GM12878 (cell line): ENCODE data around the gene ORAI1. TPM values are rescaled to one million over a fixed set of nuclear protein-coding genes. Genes with fewer than 3 reads are reported as not detected.

ENCODE experiments used
- ATAC-seq: fragments of 200-7000 bp; cut with Tn5 transposase; 3 replicates; pipeline ENCODE4 v1.9.1; 2020; ENCODE audit warnings: mild to moderate bottlenecking, moderate library complexity
- BruUV-seq: library from RNA; stranded (reverse); fragments of 400-500 nt; replicated peaks from 2 replicates; lab custom pipeline; 2021; lab: Mats Ljungman, UMichigan
- CTCF ChIA-PET: fragments of 300-600 bp; sonication (Branson Sonifier 250); formaldehyde crosslinking; extraction: SDS; loops from one replicate; lab custom pipeline; 2021; ENCODE audit warnings: inconsistent platforms; lab: Yijun Ruan, JAX
- POLR2A ChIA-PET: fragments of 350-600 bp; formaldehyde crosslinking; extraction: SDS; loops from one replicate; lab custom pipeline; 2021; ENCODE audit warnings: inconsistent platforms; lab: Charles Lee
- RAD21 ChIA-PET: fragments of 300-600 bp; sonication (Branson Sonifier 250); formaldehyde crosslinking; loops from one replicate; lab custom pipeline; 2023; ENCODE audit warnings: antibody characterized with exemption; ENCODE audit not compliant: unreplicated experiment; lab: Charles Lee
- SMC1A ChIA-PET: fragments of 300-600 bp; sonication (Branson Sonifier 250); formaldehyde crosslinking; loops from one replicate; lab custom pipeline; 2023; ENCODE audit not compliant: unreplicated experiment, uncharacterized antibody; lab: Charles Lee
- DNase-seq: peaks from one replicate; pipeline ENCODE4 v3.0.0-alpha.2; 2011; ENCODE audit warnings: low read depth, low spot score
- FAIRE-seq: peaks from 3 replicates; lab custom pipeline; 2011; peaks lifted over from hg19 to GRCh38; lab: Jason Lieb, UNC
- H2AFZ ChIP-seq: 2 replicates; pipeline ENCODE4 v1.6.0; 2011; ENCODE audit warnings: low read depth, low read length, control low read depth; ENCODE audit not compliant: control insufficient read depth
- H3K27ac ChIP-seq: 2 replicates; pipeline ENCODE4 v1.5.1; 2011; ENCODE audit warnings: control low read depth; ENCODE audit not compliant: control insufficient read depth, insufficient read depth
- H3K27me3 ChIP-seq, 2 experiments: replicated peaks in 1 of 2; 2 replicates each; pipeline versions ENCODE4 v1.6.0 to v1.6.1; 2011; ENCODE audit warnings: low read length in 1 of 2; ENCODE audit not compliant: control insufficient read depth in 2 of 2, insufficient read depth in 2 of 2
- H3K36me3 ChIP-seq, 2 experiments: 2 replicates each; pipeline ENCODE4 v1.5.1; 2011; ENCODE audit warnings: low read length in 1 of 2; ENCODE audit not compliant: control insufficient read depth in 2 of 2, insufficient read depth in 2 of 2
- H3K4me1 ChIP-seq: 2 replicates; pipeline ENCODE4 v1.6.1; 2011; ENCODE audit warnings: mild to moderate bottlenecking, low read length, moderate library complexity, mixed read lengths; ENCODE audit not compliant: control insufficient read depth, insufficient read depth
- H3K4me2 ChIP-seq: 2 replicates; pipeline ENCODE4 v1.6.0; 2011; ENCODE audit warnings: control low read depth; ENCODE audit not compliant: control insufficient read depth, insufficient read depth
- H3K4me3 ChIP-seq: fragments of 200-600 bp; sonication (generic); 2 replicates; pipeline ENCODE4 v1.5.1; 2016
- H3K79me2 ChIP-seq: 2 replicates; pipeline ENCODE4 v1.6.0; 2011; ENCODE audit warnings: low read length; ENCODE audit not compliant: control insufficient read depth, insufficient read depth
- H3K9ac ChIP-seq: 2 replicates; pipeline ENCODE4 v1.8.0; 2011; ENCODE audit warnings: low read length, control low read depth, mixed read lengths; ENCODE audit not compliant: control insufficient read depth, insufficient read depth
- H3K9me3 ChIP-seq: replicated peaks from 3 replicates; pipeline ENCODE4 v1.5.1; 2011; ENCODE audit warnings: mild to moderate bottlenecking, low read length; ENCODE audit not compliant: control insufficient read depth, insufficient read depth
- H4K20me1 ChIP-seq: 2 replicates; pipeline ENCODE4 v1.6.0; 2011; ENCODE audit not compliant: control insufficient read depth, insufficient read depth
- ETV6 ChIP-seq, 2 experiments: fragments of 450-650 bp in 1 of 2; IDR thresholded peaks in 1 of 2; conservative IDR thresholded peaks in 1 of 2; 2 replicates each; pipeline ENCODE4 v1.6.1; 2014; ENCODE audit warnings: antibody characterized with exemption in 1 of 2, borderline replicate concordance in 1 of 2, low read depth in 1 of 2, mild to moderate bottlenecking in 1 of 2, moderate library complexity in 1 of 2
- MXI1 ChIP-seq: fragments of 150-350 bp; IDR thresholded peaks from 2 replicates; pipeline ENCODE4 v1.6.1; 2011; ENCODE audit warnings: low read depth, mild to moderate bottlenecking, inconsistent platforms, low read length, improper control_type of control experiment
- MYC ChIP-seq: IDR thresholded peaks from 2 replicates; pipeline ENCODE4 v1.6.1; 2011; ENCODE audit warnings: mild to moderate bottlenecking, low read length, moderate library complexity, inconsistent platforms; ENCODE audit not compliant: insufficient read depth, insufficient replicate concordance, insufficient read length, severe bottlenecking
- POLR2AphosphoS2 ChIP-seq: IDR thresholded peaks from 2 replicates; pipeline ENCODE4 v1.6.1; 2011; ENCODE audit warnings: low read depth, mild to moderate bottlenecking, low read length, improper control_type of control experiment, moderate library complexity
- SIN3A ChIP-seq: IDR thresholded peaks from 2 replicates; pipeline ENCODE4 v1.6.1; 2012; ENCODE audit warnings: low read depth, low read length, improper control_type of control experiment
- SIX5 ChIP-seq: IDR thresholded peaks from 2 replicates; pipeline ENCODE4 v1.6.1; 2011; ENCODE audit warnings: mild to moderate bottlenecking, low read depth, low read length, moderate library complexity; ENCODE audit not compliant: severe bottlenecking
- SREBF2 ChIP-seq: IDR thresholded peaks from 2 replicates; pipeline ENCODE4 v1.6.1; 2012; ENCODE audit warnings: mild to moderate bottlenecking, low read length
- STAT1 ChIP-seq: fragments of 450-650 bp; conservative IDR thresholded peaks from 2 replicates; pipeline ENCODE4 v1.6.1; 2014; ENCODE audit warnings: antibody characterized with exemption, mild to moderate bottlenecking
- whole genome bisulfite sequencing: methylation state at CpG from one replicate; pipeline ENCODE4 v1.1.6; 2016; ENCODE audit warnings: low lambda C conversion rate; ENCODE audit not compliant: insufficient replicate concordance, insufficient coverage; ENCODE audit errors: missing lambda C conversion rate; 5-methylcytosine and 5-hydroxymethylcytosine counted together
- in situ Hi-C: fragments of 300-500 bp; cut with MboI; formaldehyde crosslinking; loops from 9 replicates; pipeline ENCODE4 v1.14.3; 2018; ENCODE audit warnings: mixed read lengths
- intact Hi-C: fragments of 100-400 bp; cut with micrococcal nuclease; formaldehyde crosslinking; loops from one replicate; pipeline ENCODE4 v1.14.2; 2022; ENCODE audit not compliant: unreplicated experiment
- polyA plus RNA-seq, 11 experiments: library from polyadenylated mRNA; depleted of rRNA in 4 of 11; unstranded in 6 of 11; stranded (reverse) in 5 of 11; fragments of >200 nt; fragmentation: Nextera tagmentation in 4 of 11; fragmentation: Illumina TruSeq in 1 of 11; extraction: Ambion mirVana in 4 of 11; extraction: Trizol in 1 of 11; gene quantifications; 1 replicate in 1 of 11; 2 replicates in 10 of 11; pipeline versions ENCODE4 v1.2.1 to v1.2.3, GENCODE V29; 2011 to 2016; ENCODE audit warnings: inconsistent platforms in 2 of 11, missing spikeins in 2 of 11, low read depth in 1 of 11
- total RNA-seq, 4 experiments: library from RNA; depleted of rRNA in 3 of 4; stranded (reverse); fragments of >200 nt in 3 of 4; fragmentation: Illumina TruSeq in 1 of 4; extraction: Trizol in 1 of 4; gene quantifications; 2 replicates each; pipeline versions ENCODE4 v1.2.1 to v1.2.3, GENCODE V29; 2013 to 2021

Gene ORAI1
- total and polyA plus RNA-seq, 10 of the 15 experiments (the other 5 are each of a cell fraction or from before 2014, with no cell fraction given), result 5.5 to 33.1 (median 11.8) TPM

DNA sequence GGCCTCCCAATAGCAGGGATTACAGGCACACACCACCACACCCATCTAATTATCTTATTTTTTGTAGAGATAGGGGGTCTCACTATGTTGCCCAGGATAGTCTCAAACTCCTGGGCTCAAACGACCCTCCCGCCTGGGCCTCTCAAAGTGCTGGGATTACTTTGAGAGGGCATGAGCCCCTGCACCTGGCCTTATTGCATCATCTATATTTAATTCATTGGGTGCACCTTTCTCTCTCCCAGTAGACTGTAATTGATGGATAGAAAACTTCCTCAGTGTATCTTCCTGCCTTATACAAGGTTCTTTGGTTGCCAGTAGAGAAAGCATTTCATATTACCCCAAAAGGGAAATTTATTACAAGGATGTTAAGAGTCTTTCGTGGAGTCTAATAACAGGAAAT, 52.0 kb downstream of the ORAI1 start:
- POLR2A ChIA-PET, result interaction anchor here (1.2 kb wide), 1 partner anchor 52 kb away, joined by 3 read pairs; the partner anchor contains the start of gene ORAI1
- CTCF ChIA-PET, result interaction anchor here (0.8 to 4.7 kb wide), 5 partner anchors 51 to 184 kb away, joined by 3 to 28 read pairs (median 7); partner anchors contain the start of gene ORAI1
- 58% methylated on average over 3 of the region's 3 CpGs for WGBS
- H3K4me2 ChIP-seq, result no peak overlapping the region
- no peak for FAIRE-seq
- no peak overlapping the region for H3K4me3 ChIP-seq
- no peaks in the 10 kb centered on the region for H3K79me2 ChIP-seq
- no peak overlapping the region for H2AFZ ChIP-seq
- no TSS peak for BruUV-seq
- TF ChIP-seq SIX5, result no peak
- no peak for TF ChIP-seq SIN3A
- no peak for TF ChIP-seq POLR2AphosphoS2
- no peak for TF ChIP-seq STAT1
- TF ChIP-seq MXI1, result no peak
- no peak for TF ChIP-seq ETV6 (conservative IDR thresholded peaks at IDR 0.05 in 1 of 2, IDR thresholded peaks at IDR 0.05 in 1 of 2; ENCODE audit: borderline replicate concordance in 1 of 2, low read depth in 1 of 2)
- no peak for TF ChIP-seq MYC
- no peak for TF ChIP-seq SREBF2
- TF ChIP-seq, all 136 proteins: peak for 0
- ATAC-seq, result no peak
- no peaks in the 10 kb centered on the region for H3K27me3 ChIP-seq
- H3K9me3 ChIP-seq, result no peaks in the 10 kb centered on the region
- H3K27ac ChIP-seq, result no peak overlapping the region
- RAD21 ChIA-PET, result interaction anchor here (0.6 kb wide), 1 partner anchor 49 kb away, joined by 3 read pairs; no protein-coding TSS in a partner anchor
- H3K36me3 ChIP-seq, result no peaks in the 10 kb centered on the region
- SMC1A ChIA-PET, result interaction anchor here (0.6 kb wide), 1 partner anchor 523 kb away, joined by 3 read pairs; no protein-coding TSS in a partner anchor
- in situ Hi-C loops, result no loop called here
- no peak for DNase-seq
- no peak overlapping the region for H3K9ac ChIP-seq
- no peaks in the 10 kb centered on the region for H4K20me1 ChIP-seq
- intact Hi-C loops, result no loop called here
- no peaks in the 10 kb centered on the region for H3K4me1 ChIP-seq
